ENCODE measurements around the gene FRRS1L. TPM values are rescaled to one million over a fixed set of nuclear protein-coding genes. Genes with fewer than 3 reads are reported as not detected.

Gene FRRS1L
- total and polyA plus RNA-seq, 2 of the 4 experiments (the other 2 are of a cell fraction), result under 0.01 to 0.05 TPM

- peaks cover 11% of the 10 kb centered on the region for H3K27me3 ChIP-seq (ENCODE audit: control insufficient read depth, insufficient read depth, low read length)
- ATAC-seq (ENCODE audit: low read depth) (no peak), DNase-seq (no peak)
- no peak overlapping the region for H2AK9ac ChIP-seq (replicated peaks; ENCODE audit: low read depth, low read length, poor library complexity)
- H3K9me3 ChIP-seq (ENCODE audit: control insufficient read depth, insufficient read depth, low read length), result no peaks in the 10 kb centered on the region
- no peak overlapping the region for H3K56ac ChIP-seq (ENCODE audit: extremely low read depth, insufficient read depth, low read length)
- POLR2A ChIA-PET (ENCODE audit: unreplicated experiment), result no interaction called here
- in situ Hi-C loops (cut with MboI; ENCODE audit: low sequenced_read_pairs), result no loop called here
- no peak overlapping the region for H3K4ac ChIP-seq (ENCODE audit: low read depth, low read length)
- no peaks in the 10 kb centered on the region for H3K79me1 ChIP-seq (ENCODE audit: low read depth in 1 of 2, low read length in 2 of 2)
- no peak overlapping the region for H2AK5ac ChIP-seq (ENCODE audit: low read depth, low read length)
- H4K20me1 ChIP-seq (ENCODE audit: insufficient read depth, low read length), result no peaks in the 10 kb centered on the region
- H2BK120ac ChIP-seq (ENCODE audit: low read depth, low read length), result no peak overlapping the region
- no peaks in the 10 kb centered on the region for H3K9me1 ChIP-seq (ENCODE audit: insufficient read depth, low read length)
- H4K5ac ChIP-seq (ENCODE audit: low read depth, low read length), result no peak overlapping the region
- H3K4me1 ChIP-seq (ENCODE audit: control insufficient read depth, insufficient read depth, low read length), result no peaks in the 10 kb centered on the region
- no peak overlapping the region for H4K91ac ChIP-seq (ENCODE audit: insufficient read depth, low read depth, low read length)
- intact Hi-C loops (cut with micrococcal nuclease), result no loop called here
- H3K23ac ChIP-seq (ENCODE audit: low read depth, low read length), result no peak overlapping the region
- dilution Hi-C loops (cut with HindIII; ENCODE audit: low sequenced_read_pairs, unreplicated experiment), result no loop called here
- H3K27ac ChIP-seq (ENCODE audit: insufficient read depth, low read length), result no peak overlapping the region
- CTCF ChIA-PET, result no interaction called here
- WGBS, 2 experiments (ENCODE audit: extremely low coverage in 2 of 2, insufficient read length in 1 of 2), result no CpG with 5 or more reads among the region's 6 CpGs
- no peak overlapping the region for H2BK5ac ChIP-seq (ENCODE audit: low read depth, low read length, poor library complexity, severe bottlenecking)
- no peak overlapping the region for H3K4me3 ChIP-seq (ENCODE audit: insufficient read depth, low read depth, low read length)
- TF ChIP-seq CHD1 (IDR thresholded peaks at IDR 0.05; ENCODE audit: low read depth, low read length), result no peak
- H3K36me3 ChIP-seq (ENCODE audit: control insufficient read depth, insufficient read depth, low read length), result no peaks in the 10 kb centered on the region
- BruUV-seq (replicated peaks), result no TSS peak
- H3K14ac ChIP-seq (replicated peaks; ENCODE audit: low read depth, low read length), result no peak overlapping the region
- H2AFZ ChIP-seq (replicated peaks; ENCODE audit: low read length, poor library complexity), result no peak overlapping the region
- no peak overlapping the region for H3K9ac ChIP-seq (ENCODE audit: low read depth, low read length)
- H3K18ac ChIP-seq (ENCODE audit: low read depth, low read length), result no peak overlapping the region
- H4K8ac ChIP-seq (ENCODE audit: low read depth in 2 of 2, low read length in 2 of 2), result no peak overlapping the region
- H3K4me2 ChIP-seq (ENCODE audit: low read depth, low read length), result no peak overlapping the region
- no peak overlapping the region for H2BK15ac ChIP-seq (ENCODE audit: low read depth, low read length)
- H2BK20ac ChIP-seq (ENCODE audit: low read depth, low read length), result no peak overlapping the region
Measured at GRCh38 chr9:109145051-109145450, 22.0 kb downstream of the FRRS1L start.

Measured in IMR-90 (cell line).